Smooth muscle cell (in vitro differentiated cells): ENCODE results near the gene TRAF2. TPM values are rescaled to one million over a fixed set of nuclear protein-coding genes. Genes with fewer than 3 reads are reported as not detected.

Experiments used
- DNase-seq: peaks from one replicate; lab custom pipeline; 2025; ENCODE audit not compliant: unreplicated experiment; lab: John Stamatoyannopoulos, UW
- H2AFZ ChIP-seq: fragments of 200-600 bp; sonication (generic); 2 replicates; pipeline ENCODE4 v1.6.0; 2016; ENCODE audit warnings: antibody characterized with exemption, low read depth, mild to moderate bottlenecking
- H3F3A ChIP-seq: fragments of 200-600 bp; sonication (generic); 2 replicates; pipeline ENCODE4 v1.6.0; 2017; ENCODE audit warnings: antibody characterized with exemption, low read depth
- H3K27ac ChIP-seq: fragments of 200-600 bp; sonication (generic); 2 replicates; pipeline ENCODE4 v1.5.1; 2016; ENCODE audit warnings: low read depth, mild to moderate bottlenecking
- H3K27me3 ChIP-seq: fragments of 200-600 bp; sonication (generic); 2 replicates; pipeline ENCODE4 v1.6.1; 2016; ENCODE audit warnings: low read depth, mild to moderate bottlenecking
- H3K36me3 ChIP-seq: fragments of 200-600 bp; sonication (generic); 2 replicates; pipeline ENCODE4 v1.5.1; 2016; ENCODE audit warnings: low read depth
- H3K4me1 ChIP-seq: fragments of 200-600 bp; sonication (generic); 2 replicates; pipeline ENCODE4 v1.5.1; 2016; ENCODE audit warnings: low read depth
- H3K4me2 ChIP-seq: fragments of 200-600 bp; sonication (generic); 2 replicates; pipeline ENCODE4 v1.6.0; 2016; ENCODE audit warnings: mild to moderate bottlenecking
- H3K4me3 ChIP-seq: fragments of 200-600 bp; sonication (generic); 2 replicates; pipeline ENCODE4 v1.5.1; 2016; ENCODE audit warnings: mild to moderate bottlenecking
- H3K79me2 ChIP-seq: fragments of 200-600 bp; sonication (generic); 2 replicates; pipeline ENCODE4 v1.6.0; 2016; ENCODE audit warnings: low read depth, mild to moderate bottlenecking
- H3K9ac ChIP-seq: fragments of 200-600 bp; sonication (generic); 2 replicates; pipeline ENCODE4 v1.6.0; 2016; ENCODE audit warnings: low read depth
- H3K9me3 ChIP-seq: fragments of 200-600 bp; sonication (generic); replicated peaks from 2 replicates; pipeline ENCODE4 v1.5.1; 2016; ENCODE audit warnings: low read depth
- H4K20me1 ChIP-seq: fragments of 200-600 bp; sonication (generic); 2 replicates; pipeline ENCODE4 v1.6.0; 2016; ENCODE audit warnings: low read depth
- CTCF ChIP-seq: fragments of 200-600 bp; sonication (generic); IDR thresholded peaks from 2 replicates; pipeline ENCODE4 v1.5.1; 2017; ENCODE audit warnings: borderline replicate concordance, mild to moderate bottlenecking, antibody characterized with exemption; ENCODE audit not compliant: insufficient read depth, poor library complexity, severe bottlenecking
- WGBS: methylation state at CpG from one replicate; pipeline ENCODE4 v1.1.7; 2016; ENCODE audit warnings: low lambda C conversion rate; 5-methylcytosine and 5-hydroxymethylcytosine counted together
- polyA plus RNA-seq: library from polyadenylated mRNA; unstranded; fragments of >200 nt; fragmentation: Nextera tagmentation; extraction: Ambion mirVana; gene quantifications from 2 replicates; pipeline ENCODE4 v1.2.1, GENCODE V29; 2016
- total RNA-seq: library from RNA; depleted of rRNA; stranded (reverse); fragments of >200 nt; gene quantifications from 2 replicates; pipeline ENCODE4 v1.2.3, GENCODE V29; 2014

Gene TRAF2
- total and polyA plus RNA-seq, 2 experiments from 2014 or later = 7.0 to 15.9 TPM

DNA sequence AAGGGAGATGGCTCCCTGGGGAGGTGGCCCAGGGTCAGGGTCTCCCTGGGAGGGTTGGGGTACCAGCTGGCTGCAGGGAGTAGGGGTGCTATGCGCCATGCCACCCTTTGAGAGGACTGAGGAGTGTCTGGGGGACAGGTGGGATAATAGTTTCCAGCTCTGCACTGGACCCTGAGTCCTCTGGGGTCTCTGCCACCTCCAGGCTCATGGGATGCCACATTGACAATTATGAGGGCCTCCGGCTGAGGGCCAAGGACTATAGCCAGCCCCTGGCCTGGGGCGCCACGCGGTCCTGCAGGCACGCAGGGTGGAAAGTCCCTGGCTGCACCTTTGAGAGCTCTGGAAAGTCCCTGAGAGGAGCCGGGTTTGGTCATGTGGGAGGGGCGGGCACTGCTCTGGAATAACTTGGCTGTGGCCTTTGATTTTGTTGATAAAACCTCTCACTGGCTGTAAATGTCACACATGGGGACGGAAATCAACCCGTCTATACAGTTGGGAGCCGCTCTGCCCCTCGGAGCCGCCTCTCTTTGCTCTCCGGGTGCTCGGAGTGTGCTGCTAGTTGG lies 16.0 kb downstream of the TRAF2 start:
- 65% methylated on average over 15 of the region's 15 CpGs for WGBS
- H3F3A ChIP-seq = no peaks in the 10 kb centered on the region
- H3K9ac ChIP-seq = peak overlapping the region; percentile 74
- peaks cover 4% of the 10 kb centered on the region for H3K4me1 ChIP-seq
- peak; percentile 42 for DNase-seq
- H2AFZ ChIP-seq = no peak overlapping the region
- TF ChIP-seq CTCF = no peak
- H3K27ac ChIP-seq = peak overlapping the region; percentile 88
- H3K79me2 ChIP-seq = no peaks in the 10 kb centered on the region
- no peak overlapping the region for H3K4me3 ChIP-seq
- H3K27me3 ChIP-seq = no peaks in the 10 kb centered on the region
- H3K9me3 ChIP-seq = no peaks in the 10 kb centered on the region
- H3K4me2 ChIP-seq = peak overlapping the region; percentile 37
- no peaks in the 10 kb centered on the region for H3K36me3 ChIP-seq
- peaks cover 11% of the 10 kb centered on the region for H4K20me1 ChIP-seq

DNA sequence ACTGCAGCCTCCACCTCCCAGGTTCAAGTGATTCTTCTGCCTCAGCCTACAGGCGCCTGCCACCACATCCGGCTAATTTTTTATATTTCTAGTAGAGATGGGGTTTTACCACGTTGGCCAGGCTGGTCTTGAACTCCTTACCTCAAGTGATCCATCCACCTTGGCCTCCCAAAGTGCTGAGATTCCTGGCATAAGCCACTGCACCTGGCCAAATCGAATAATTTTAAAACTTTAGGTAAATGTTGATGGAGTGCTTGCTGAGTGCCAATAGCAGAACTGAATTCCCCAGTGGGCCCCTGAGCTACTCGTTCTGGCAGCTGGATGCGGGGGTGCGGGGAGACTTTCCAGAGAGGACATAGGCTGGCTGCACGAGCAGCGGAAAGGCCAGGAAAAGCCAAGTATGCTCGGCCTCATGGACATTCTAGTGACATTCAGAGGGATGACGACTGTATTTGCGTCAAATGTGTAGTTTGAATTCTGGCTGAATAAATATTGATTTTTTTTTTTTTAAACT lies 16.8 kb downstream of the TRAF2 start:
- Histone ChIP-seq H4K20me1 (peaks cover 8% of the 10 kb centered on the region), H3K27ac (peak overlapping the region; percentile 88), H3K4me1 (peaks cover 4% of the 10 kb centered on the region), H3K4me3 (no peak overlapping the region), H3K36me3 (no peaks in the 10 kb centered on the region), H3K79me2 (no peaks in the 10 kb centered on the region), H3K4me2 (no peak overlapping the region), H2AFZ (no peak overlapping the region), H3K27me3 (no peaks in the 10 kb centered on the region), H3K9me3 (no peaks in the 10 kb centered on the region), H3F3A (no peaks in the 10 kb centered on the region), H3K9ac (peak overlapping the region; percentile 63)
- TF ChIP-seq CTCF = no peak
- DNase-seq = no peak
- WGBS = 92% methylated on average over 12 of the region's 12 CpGs

GRCh38 chr9:136906266-136906665 lies 19.9 kb downstream of the TRAF2 start:
- no peaks in the 10 kb centered on the region for H3K9me3 ChIP-seq
- peaks cover under 1% of the 10 kb centered on the region for H4K20me1 ChIP-seq
- no peaks in the 10 kb centered on the region for H3K27me3 ChIP-seq
- H3K9ac ChIP-seq = no peak overlapping the region
- H3K36me3 ChIP-seq = no peaks in the 10 kb centered on the region
- 91% methylated on average over 4 of the region's 4 CpGs for WGBS
- no peak overlapping the region for H3K4me2 ChIP-seq
- H2AFZ ChIP-seq = no peak overlapping the region
- no peak for DNase-seq
- H3F3A ChIP-seq = no peaks in the 10 kb centered on the region
- no peak overlapping the region for H3K27ac ChIP-seq
- H3K4me1 ChIP-seq = peaks cover 4% of the 10 kb centered on the region
- no peaks in the 10 kb centered on the region for H3K79me2 ChIP-seq
- TF ChIP-seq CTCF = no peak
- H3K4me3 ChIP-seq = no peak overlapping the region
